K562 (cell line): Measurements from ENCODE around the gene EFCAB9. TPM values are rescaled to one million over a fixed set of nuclear protein-coding genes. Genes with fewer than 3 reads are reported as not detected.

ENCODE experiments used
- ATAC-seq: fragments of 200-7000 bp; cut with Tn5 transposase; 3 replicates; pipeline ENCODE4 v1.9.1; 2020; ENCODE audit warnings: moderate library complexity
- BruUV-seq: library from RNA; stranded (reverse); fragments of 400-500 nt; replicated peaks from 2 replicates; lab custom pipeline; 2021; lab: Mats Ljungman, UMichigan
- CTCF ChIA-PET: fragments of 300-600 bp; formaldehyde crosslinking; extraction: SDS; loops from one replicate; lab custom pipeline; 2021; ENCODE audit warnings: low intra/inter-chr PET ratio; lab: Yijun Ruan, JAX
- POLR2A ChIA-PET: fragments of 300-600, 350-650 bp; sonication (Branson Sonifier 250); formaldehyde crosslinking; extraction: SDS; loops from one replicate; lab custom pipeline; 2021; ENCODE audit warnings: antibody characterized with exemption, inconsistent platforms; lab: Yijun Ruan, JAX
- DNase-seq, 4 experiments: peaks; one replicate each; pipeline versions ENCODE4 v3.0.0 to v3.0.0-alpha.2; 2011 to 2018; ENCODE audit warnings: low spot score in 3 of 4, mixed read lengths in 3 of 4; ENCODE audit errors: extremely low read depth in 1 of 4
- FAIRE-seq: peaks from 2 replicates; lab custom pipeline; 2011; peaks lifted over from hg19 to GRCh38; lab: Jason Lieb, UNC
- H2AFZ ChIP-seq: 2 replicates; pipeline ENCODE4 v1.6.0; 2011; ENCODE audit warnings: low read depth, low read length, control low read depth, inconsistent platforms
- H3K27ac ChIP-seq: fragments of 200-600 bp; 3 replicates; pipeline ENCODE4 v1.8.0; 2011; ENCODE audit warnings: low read depth, mild to moderate bottlenecking, control low read depth, inconsistent platforms, low read length, moderate library complexity, mixed read lengths; ENCODE audit errors: extremely low read depth
- H3K27me3 ChIP-seq, 2 experiments: fragments of 300-600 bp in 1 of 2; 2 replicates in 1 of 2; 3 replicates in 1 of 2; pipeline versions ENCODE4 v1.6.0 to v1.8.0; 2011; ENCODE audit warnings: inconsistent platforms in 2 of 2, low read length in 2 of 2, mild to moderate bottlenecking in 1 of 2, mixed read lengths in 1 of 2, moderate library complexity in 1 of 2; ENCODE audit not compliant: control insufficient read depth in 2 of 2, insufficient read depth in 2 of 2
- H3K36me3 ChIP-seq: fragments of 300-600 bp; 3 replicates; pipeline ENCODE4 v1.8.0; 2011; ENCODE audit warnings: mild to moderate bottlenecking, low read length, inconsistent platforms; ENCODE audit not compliant: control insufficient read depth, insufficient read depth
- H3K4me1 ChIP-seq, 2 experiments: fragments of 200-600 bp in 1 of 2; replicated peaks in 1 of 2; 2 replicates in 1 of 2; 3 replicates in 1 of 2; pipeline versions ENCODE4 v1.5.1 to v1.8.0; 2011; ENCODE audit warnings: inconsistent platforms in 2 of 2, low read length in 2 of 2, mild to moderate bottlenecking in 1 of 2, mixed read lengths in 1 of 2, moderate library complexity in 1 of 2; ENCODE audit not compliant: control insufficient read depth in 2 of 2, insufficient read depth in 2 of 2
- H3K4me2 ChIP-seq: 2 replicates; pipeline ENCODE4 v1.6.1; 2011; ENCODE audit warnings: low read length, control low read depth, inconsistent platforms, mixed read lengths; ENCODE audit not compliant: insufficient read depth
- H3K4me3 ChIP-seq: fragments of 200-600 bp; sonication (generic), shearing (Covaris generic); 2 replicates; pipeline ENCODE4 v1.5.1; 2016; ENCODE audit warnings: control low read depth, inconsistent platforms
- H3K79me2 ChIP-seq: fragments of 200-600 bp; 3 replicates; pipeline ENCODE4 v1.8.0; 2011; ENCODE audit warnings: low read length, inconsistent platforms; ENCODE audit not compliant: control insufficient read depth, insufficient read depth
- H3K9ac ChIP-seq, 2 experiments: 2 replicates each; pipeline versions ENCODE4 v1.6.0 to v1.6.1; 2011; ENCODE audit warnings: low read depth in 2 of 2, low read length in 2 of 2, control low read depth in 1 of 2, inconsistent platforms in 1 of 2, mild to moderate bottlenecking in 1 of 2, mixed read lengths in 1 of 2; ENCODE audit not compliant: insufficient read depth in 1 of 2
- H3K9me1 ChIP-seq: one replicate; pipeline ENCODE4 v1.6.0; 2011; ENCODE audit warnings: inconsistent platforms, mild to moderate bottlenecking, low read length, moderate library complexity; ENCODE audit not compliant: control insufficient read depth, insufficient read depth
- H3K9me3 ChIP-seq: replicated peaks from 2 replicates; pipeline ENCODE4 v1.5.1; 2011; ENCODE audit warnings: low read depth, low read length, inconsistent platforms; ENCODE audit not compliant: control insufficient read depth, insufficient read depth
- H4K20me1 ChIP-seq: replicated peaks from 2 replicates; pipeline ENCODE4 v1.6.1; 2011; ENCODE audit warnings: low read length, inconsistent platforms, mixed read lengths; ENCODE audit not compliant: control insufficient read depth, insufficient read depth
- E2F8 ChIP-seq: fragments of 450-650 bp; IDR thresholded peaks from 2 replicates; pipeline ENCODE4 v1.7.1; 2018; ENCODE audit warnings: mild to moderate bottlenecking, low read depth; ENCODE audit not compliant: partially characterized antibody
- EHMT2 ChIP-seq: fragments of 450-650 bp; IDR thresholded peaks from 2 replicates; pipeline ENCODE4 v1.6.1; 2018; ENCODE audit warnings: antibody characterized with exemption
- FOSL1 ChIP-seq: fragments of 200-800 bp; sonication (Bioruptor generic); conservative IDR thresholded peaks from 2 replicates; pipeline ENCODE4 v1.6.1; 2016; ENCODE audit warnings: missing genetic modification characterization, missing compliant biosample characterization
- MYBL2 ChIP-seq, 2 experiments: fragments of 450-650 bp in 1 of 2; sonication (generic) in 1 of 2; formaldehyde crosslinking in 1 of 2; IDR thresholded peaks; 2 replicates each; pipeline versions ENCODE4 v1.6.1 to v1.8.1; 2017 to 2022; ENCODE audit warnings: borderline replicate concordance in 1 of 2, inconsistent platforms in 1 of 2, low read depth in 1 of 2, mild to moderate bottlenecking in 1 of 2, missing genetic modification reagents in 1 of 2, moderate library complexity in 1 of 2
- NONO ChIP-seq, 2 experiments: fragments of 200-400 bp in 1 of 2; fragments of 450-650 bp in 1 of 2; formaldehyde crosslinking in 1 of 2; IDR thresholded peaks; 2 replicates each; pipeline ENCODE4 v1.6.1; 2017; ENCODE audit warnings: low read depth in 2 of 2, mild to moderate bottlenecking in 2 of 2, moderate library complexity in 2 of 2, low read length in 1 of 2
- NRF1 ChIP-seq, 2 experiments: fragments of 450-650 bp; IDR thresholded peaks in 1 of 2; conservative IDR thresholded peaks in 1 of 2; 2 replicates each; pipeline ENCODE4 v1.6.1; 2014; ENCODE audit warnings: mild to moderate bottlenecking in 2 of 2
- XRCC3 ChIP-seq: fragments of 450-650 bp; IDR thresholded peaks from 2 replicates; pipeline ENCODE4 v1.6.1; 2017; ENCODE audit warnings: mild to moderate bottlenecking, moderate library complexity
- ZZZ3 ChIP-seq: fragments of 450-650 bp; IDR thresholded peaks from 2 replicates; pipeline ENCODE4 v1.6.1; 2016; ENCODE audit warnings: antibody characterized with exemption, mild to moderate bottlenecking, moderate library complexity
- WGBS: fragments of 100-300 bp; shearing (Covaris generic); methylation state at CpG from one replicate; pipeline ENCODE4 v1.1.6; 2016; ENCODE audit warnings: low coverage, mixed read lengths; ENCODE audit not compliant: insufficient coverage; ENCODE audit errors: missing lambda C conversion rate; 5-methylcytosine and 5-hydroxymethylcytosine counted together
- in situ Hi-C: fragments of 300-500 bp; cut with MboI; formaldehyde crosslinking; loops from 4 replicates; pipeline ENCODE4 v1.15.0; 2018; ENCODE audit warnings: inconsistent platforms, mixed read lengths
- intact Hi-C: fragments of 100-400 bp; cut with micrococcal nuclease; formaldehyde crosslinking; loops from 2 replicates; pipeline ENCODE4 v1.14.2; 2022
- polyA plus RNA-seq, 8 experiments: library from polyadenylated mRNA; depleted of rRNA in 4 of 8; stranded (reverse) in 5 of 8; unstranded in 3 of 8; fragments of >200 nt; fragmentation: Nextera tagmentation in 2 of 8; fragmentation: Illumina TruSeq in 1 of 8; extraction: Ambion mirVana in 2 of 8; extraction: Trizol in 1 of 8; gene quantifications; 2 replicates each; pipeline versions ENCODE4 v1.2.1 to v1.2.3, GENCODE V29; 2011 to 2014; ENCODE audit warnings: inconsistent platforms in 1 of 8, missing spikeins in 1 of 8
- total RNA-seq, 7 experiments: library from RNA; depleted of rRNA in 6 of 7; stranded (reverse); fragments of >200 nt in 6 of 7; fragmentation: Illumina TruSeq in 2 of 7; extraction: Trizol in 2 of 7; gene quantifications; 2 replicates each; pipeline versions ENCODE4 v1.2.1 to v1.2.3, GENCODE V29; 2011 to 2021; ENCODE audit warnings: low replicate concordance in 1 of 7

The EFCAB9 gene
- total and polyA plus RNA-seq, 9 of the 15 experiments (the other 6 are each of a cell fraction or from before 2014, with no cell fraction given): not detected

- Histone ChIP-seq H3K4me1 (no peaks in the 10 kb centered on the region), H3K36me3 (no peaks in the 10 kb centered on the region), H3K9ac (no peak overlapping the region), H3K79me2 (no peaks in the 10 kb centered on the region), H3K9me3 (no peaks in the 10 kb centered on the region), H3K9me1 (no peaks in the 10 kb centered on the region), H3K27me3 (peaks cover 22 to 31% of the 10 kb centered on the region in 2 experiments; a peak in 4 of 5 replicates), H3K27ac (no peak overlapping the region), H4K20me1 (0 out of 2 replicates have a peak, but pooled peaks cover 4% of the 10 kb centered on the region), H3K4me2 (no peak overlapping the region), H2AFZ (no peak overlapping the region), H3K4me3 (no peak overlapping the region)
- TF ChIP-seq FOSL1 (tag): no peak
- TF ChIP-seq NONO (IDR thresholded peaks at IDR 0.05; ENCODE audit: low read depth in 2 of 2, low read length in 1 of 2): no peak
- no peak for TF ChIP-seq XRCC3
- no peak for TF ChIP-seq E2F8
- no peak for TF ChIP-seq EHMT2
- TF ChIP-seq MYBL2 (IDR thresholded peaks at IDR 0.05; ENCODE audit: low read depth): no peak
- TF ChIP-seq MYBL2 (CRISPR knock-in tag; IDR thresholded peaks at IDR 0.05; ENCODE audit: borderline replicate concordance): no peak
- no peak for TF ChIP-seq NRF1 (conservative IDR thresholded peaks at IDR 0.05 in 1 of 2, IDR thresholded peaks at IDR 0.05 in 1 of 2)
- no peak for TF ChIP-seq ZZZ3
- DNase-seq (no peak), FAIRE-seq (no peak), ATAC-seq (no peak)
- WGBS: 4% methylated on average over 3 of the region's 3 CpGs
- ChIA-PET POLR2A (no interaction called here), CTCF (no interaction called here)
- intact Hi-C loops: no loop called here
- in situ Hi-C loops: no loop called here
- no TSS peak for BruUV-seq
Measured at GRCh38 chr5:172207511-172207910, 13.5 kb downstream of the EFCAB9 start.
